Epithelial cell of esophagus (primary cell): Measurements from ENCODE around the gene KAZALD1.

Experiments
- DNase-seq: peaks from one replicate; pipeline ENCODE4 v3.0.0; 2010; ENCODE audit warnings: low read depth
- H3K4me3 ChIP-seq: 2 replicates; pipeline ENCODE4 v1.5.1; 2011; ENCODE audit warnings: mild to moderate bottlenecking, low read length, control low read depth
- CTCF ChIP-seq: IDR thresholded peaks from 2 replicates; pipeline ENCODE4 v1.5.1; 2011; ENCODE audit warnings: low read depth, mild to moderate bottlenecking, low read length, control low read depth, inconsistent platforms; ENCODE audit not compliant: insufficient read depth; ENCODE audit errors: missing control alignments

Gene KAZALD1

GRCh38 chr10:101056365-101057151 lies 5.2 kb upstream of the KAZALD1 start:
- DNase-seq: no peak
- no peak overlapping the region for H3K4me3 ChIP-seq
- TF ChIP-seq CTCF: no peak

GRCh38 chr10:101060036-101060950 lies 1.5 kb upstream of the KAZALD1 start:
- DNase-seq: peak; percentile 95
- TF ChIP-seq CTCF: peak; percentile 93
- peak overlapping the region; percentile 98 for H3K4me3 ChIP-seq

GRCh38 chr10:101060951-101061623 lies 702 bp upstream of the KAZALD1 start:
- DNase-seq: peak; percentile 79
- no peak for TF ChIP-seq CTCF
- peak overlapping the region; percentile 98 for H3K4me3 ChIP-seq

- peak; percentile 1 for TF ChIP-seq CTCF
- H3K4me3 ChIP-seq: peak overlapping the region; percentile 13
- peak; percentile 37 for DNase-seq
Observed at GRCh38 chr10:101062232-101063049, 652 bp downstream of the KAZALD1 start.

- TF ChIP-seq CTCF: no peak
- DNase-seq: no peak
- no peak overlapping the region for H3K4me3 ChIP-seq
Observed at GRCh38 chr10:101063050-101063525, 1.3 kb downstream of the KAZALD1 start.
